Keratinocyte (primary cell): ENCODE results near the gene ATP6V1C2.

ENCODE experiments used
- CTCF ChIP-seq, 3 experiments: IDR thresholded peaks in 1 of 3; conservative IDR thresholded peaks in 1 of 3; optimal IDR thresholded peaks in 1 of 3; 2 replicates in 2 of 3; 3 replicates in 1 of 3; pipeline versions ENCODE3 to v1.5.1; 2011; ENCODE audit warnings: low read length in 3 of 3, mild to moderate bottlenecking in 3 of 3, moderate library complexity in 2 of 3, control low read depth in 1 of 3, inconsistent platforms in 1 of 3; ENCODE audit not compliant: insufficient read depth in 2 of 3; ENCODE audit errors: extremely low read depth in 1 of 3
- EZH2 ChIP-seq: IDR thresholded peaks from one replicate; pipeline ENCODE4 v1.6.1; 2012; ENCODE audit warnings: inconsistent platforms, mild to moderate bottlenecking, low read length, moderate library complexity

- no peak for TF ChIP-seq EZH2
- TF ChIP-seq CTCF (optimal IDR thresholded peaks at IDR 0.05 in 1 of 3, IDR thresholded peaks at IDR 0.05 in 1 of 3, conservative IDR thresholded peaks at IDR 0.05 in 1 of 3; ENCODE audit: extremely low read depth in 1 of 3, insufficient read depth in 2 of 3, low read length in 3 of 3) = no peak
These were observed 21.2 kb downstream of the ATP6V1C2 start for GRCh38 chr2:10742666-10743065.
